ENCODE measurements around the gene CREB3.

CREB3 gene

DNA sequence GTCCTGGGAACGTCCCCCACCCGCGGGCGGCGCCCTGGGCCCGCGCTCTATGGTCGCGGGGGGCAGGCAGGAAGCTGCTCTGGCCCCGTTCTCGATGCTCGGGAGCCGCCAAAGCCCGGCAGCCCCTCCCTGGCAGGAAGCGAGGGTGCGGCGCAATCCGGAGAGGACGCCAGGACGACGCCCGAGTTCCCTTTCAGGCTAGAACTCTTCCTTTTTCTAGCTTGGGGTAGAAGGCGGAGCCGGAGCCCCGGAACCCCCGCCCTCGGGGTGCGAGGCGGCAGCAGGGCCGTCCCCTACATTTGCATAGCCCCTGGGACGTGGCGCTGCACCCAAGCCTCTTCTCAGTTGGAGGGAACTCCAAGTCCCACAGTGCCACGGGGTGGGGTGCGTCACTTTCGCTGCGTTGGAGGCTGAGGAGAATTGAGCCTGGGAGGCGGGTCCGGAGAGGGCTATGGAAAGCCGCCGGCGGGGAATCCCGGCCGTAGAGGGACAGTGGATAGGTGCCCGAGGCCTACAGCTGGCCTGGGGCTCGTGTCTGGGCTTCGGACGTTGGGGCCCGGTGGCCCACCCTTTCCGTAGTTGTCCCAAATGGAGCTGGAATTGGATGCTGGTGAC is at the start of gene CREB3, which contains the start of gene TLN1:
Gene CREB3 (plus strand): TSS at position 482 of the 615 bp plus-strand sequence. CDS start 107 bp downstream, at position 589.
Gene TLN1 (minus strand): TSS at position 11 of the 615 bp plus-strand sequence. CDS start 6,501 bp downstream, outside the sequence.
- peak; percentile 96 to 98 for DNase-seq

DNA sequence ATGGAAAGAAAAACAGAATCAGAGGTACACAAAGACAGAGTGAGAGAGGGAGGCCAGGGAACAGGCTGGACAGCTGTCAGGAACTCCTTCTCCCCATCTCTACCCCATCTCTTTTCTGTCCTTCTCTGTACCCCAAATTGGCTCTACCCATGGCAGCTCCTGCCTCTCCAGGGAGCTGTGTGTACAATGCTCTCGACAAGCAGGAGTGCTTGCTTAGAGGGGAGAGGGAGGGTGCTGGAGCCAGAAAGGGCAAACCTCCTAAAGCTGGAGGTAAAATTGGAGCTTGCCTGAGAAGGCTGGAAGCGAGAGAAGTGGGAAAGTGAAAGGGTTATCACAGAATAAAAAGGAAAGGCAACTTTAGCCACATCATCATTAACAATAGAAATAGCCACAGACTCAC is 49.1 kb upstream of the CREB3 start:
- DNase-seq, result no peak

DNA sequence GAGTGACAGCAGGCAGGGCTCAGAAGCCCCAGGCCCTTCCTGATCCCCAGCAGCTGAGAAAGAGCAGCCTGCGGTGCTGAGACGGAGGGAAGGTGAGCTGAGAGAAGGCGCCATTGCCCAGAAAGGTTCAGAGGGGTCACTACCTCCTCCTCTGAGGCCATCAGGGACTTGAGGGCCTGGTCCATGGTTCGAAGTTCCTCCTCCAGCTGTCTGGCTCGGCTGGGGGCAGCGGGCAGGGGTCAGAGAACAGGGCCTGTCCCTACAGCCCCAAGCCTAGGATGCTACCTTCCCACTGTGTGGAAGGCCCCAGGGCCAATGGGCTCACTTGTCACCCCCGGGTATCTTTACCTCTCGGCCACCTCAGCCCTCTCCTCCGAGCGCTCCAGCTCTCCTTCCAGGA is 47.5 kb upstream of the CREB3 start:
- DNase-seq, result no peak

- DNase-seq, result no peak
Observed at GRCh38 chr9:35685506-35685905, 47.0 kb upstream of the CREB3 start.

GRCh38 chr9:35686222-35687203 is 46.0 kb upstream of the CREB3 start:
- no peak for DNase-seq

- no peak for DNase-seq
Observed at GRCh38 chr9:35687306-35687705, 45.2 kb upstream of the CREB3 start.

- no peak for DNase-seq
Observed at GRCh38 chr9:35687972-35688557, 44.4 kb upstream of the CREB3 start.

DNA sequence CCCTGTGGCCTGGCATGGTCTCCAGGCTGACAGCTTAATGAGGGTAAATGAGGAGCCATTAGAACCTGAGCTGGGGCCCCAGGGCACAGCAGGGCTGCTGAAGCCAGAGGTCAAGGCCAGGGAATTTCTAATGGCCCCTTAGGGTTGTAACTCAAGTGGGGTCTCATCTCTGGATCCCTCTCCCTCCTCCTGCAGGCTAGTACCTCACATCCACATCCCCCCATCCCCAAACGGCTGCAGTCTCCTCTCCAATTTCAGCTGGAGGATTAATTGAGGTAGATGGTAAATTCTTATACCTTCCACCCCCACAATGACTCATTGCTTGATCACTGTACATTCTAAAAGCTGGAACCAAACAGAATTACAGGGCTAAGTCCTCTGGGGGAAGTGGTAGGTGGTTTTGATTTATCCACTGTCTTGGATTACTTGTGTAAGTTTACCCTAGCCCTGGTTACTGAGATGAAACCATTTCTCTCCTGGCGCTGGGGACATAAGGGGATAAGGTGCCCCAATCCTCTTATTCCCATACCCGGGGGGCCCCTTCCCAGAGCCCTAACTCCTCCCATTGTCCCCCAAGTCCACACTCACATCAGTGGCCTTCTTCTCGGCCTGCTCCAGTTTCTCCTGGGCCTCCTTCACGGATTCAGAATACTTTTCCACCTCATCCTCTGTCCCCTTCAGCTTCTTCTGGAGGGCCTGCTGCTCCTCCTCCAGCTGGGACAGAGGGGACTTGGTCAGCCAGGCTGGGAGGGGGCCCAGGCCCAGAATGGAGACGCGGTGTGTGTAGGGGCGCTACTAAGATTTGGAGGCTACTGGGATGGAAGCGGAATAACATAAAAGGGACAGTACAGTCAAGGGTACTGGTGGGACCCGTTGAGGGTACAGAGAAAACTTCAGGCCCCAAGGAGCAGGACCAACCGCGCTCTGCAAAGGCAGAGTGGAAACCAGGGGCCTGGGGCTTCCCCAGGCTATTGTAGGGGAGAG is 43.6 kb upstream of the CREB3 start:
- DNase-seq, result no peak

- DNase-seq, result no peak
Observed at GRCh38 chr9:35689542-35690293, 42.7 kb upstream of the CREB3 start, which contains the start of gene TPM2. TPM2 (minus strand) TSS chr9:35689925; CDS start chr9:35689817, 108 bp downstream.

GRCh38 chr9:35690294-35690613 is 42.2 kb upstream of the CREB3 start:
- no peak for DNase-seq

DNA sequence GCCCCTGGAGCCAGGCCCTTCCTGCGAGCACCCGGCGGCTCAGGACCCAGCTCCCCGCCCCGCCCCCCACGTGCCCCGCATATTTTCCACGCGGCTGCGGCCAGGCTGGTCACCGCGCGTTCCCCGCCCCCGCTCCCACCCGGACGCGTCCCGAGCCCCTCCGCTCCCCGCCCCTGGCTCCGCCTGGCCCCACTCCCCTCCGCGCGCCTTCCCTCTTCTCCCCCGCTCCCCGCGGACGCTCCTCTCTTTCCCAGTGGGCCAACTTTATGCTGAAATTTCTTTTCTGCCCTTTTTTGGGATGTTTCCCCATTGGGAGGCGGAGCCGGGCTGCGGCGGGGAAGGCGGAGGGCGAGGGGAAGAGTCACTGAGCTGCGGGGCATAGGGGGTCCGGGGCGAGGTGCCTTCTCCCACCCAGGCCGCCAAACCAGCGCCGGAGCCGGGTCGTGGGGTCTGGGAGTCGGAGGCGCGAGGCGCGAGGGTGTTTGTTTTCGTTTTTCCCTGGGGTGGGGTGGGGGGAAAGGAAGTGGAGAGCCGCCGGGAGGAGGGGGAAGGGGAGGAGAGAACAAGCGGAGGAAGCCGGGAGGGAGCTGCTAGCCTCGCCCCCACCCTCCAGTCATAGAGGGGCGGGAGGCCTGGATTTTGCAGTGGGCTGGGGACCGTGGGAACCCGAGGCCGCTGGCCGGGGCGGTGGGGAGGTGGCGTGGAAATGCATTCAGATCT is 41.7 kb upstream of the CREB3 start:
- peak; percentile 25 to 31 for DNase-seq

GRCh38 chr9:35691334-35691650 is 41.2 kb upstream of the CREB3 start:
- no peak for DNase-seq

GRCh38 chr9:35691757-35692301 is 40.6 kb upstream of the CREB3 start:
- no peak for DNase-seq

GRCh38 chr9:35695943-35696401 is 36.5 kb upstream of the CREB3 start:
- DNase-seq, result no peak

GRCh38 chr9:35696520-35697215 is 35.8 kb upstream of the CREB3 start:
- peak; percentile 23 for DNase-seq

DNA sequence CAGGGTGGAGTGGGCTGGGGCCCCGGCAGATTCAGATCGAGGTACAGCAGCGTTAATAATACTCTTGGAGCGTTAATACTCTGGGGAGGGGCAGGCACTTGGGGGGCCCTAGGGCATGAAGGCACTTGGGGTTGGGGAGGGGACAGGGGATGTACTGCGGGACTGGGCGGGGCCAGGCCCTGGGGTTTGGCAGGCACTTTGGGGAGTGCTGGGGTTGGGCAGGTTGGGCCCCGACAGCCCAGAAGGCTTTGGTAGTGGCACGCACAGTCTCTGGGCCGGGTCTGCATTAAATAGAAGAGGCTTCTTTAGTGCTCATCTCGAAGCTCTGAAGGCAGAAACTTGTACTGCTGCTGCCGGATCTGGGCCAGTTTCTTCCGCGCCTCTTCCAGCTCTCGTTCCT is 35.0 kb upstream of the CREB3 start:
- DNase-seq, result no peak

- DNase-seq, result no peak
Observed at GRCh38 chr9:35698231-35698630, 34.2 kb upstream of the CREB3 start.

DNA sequence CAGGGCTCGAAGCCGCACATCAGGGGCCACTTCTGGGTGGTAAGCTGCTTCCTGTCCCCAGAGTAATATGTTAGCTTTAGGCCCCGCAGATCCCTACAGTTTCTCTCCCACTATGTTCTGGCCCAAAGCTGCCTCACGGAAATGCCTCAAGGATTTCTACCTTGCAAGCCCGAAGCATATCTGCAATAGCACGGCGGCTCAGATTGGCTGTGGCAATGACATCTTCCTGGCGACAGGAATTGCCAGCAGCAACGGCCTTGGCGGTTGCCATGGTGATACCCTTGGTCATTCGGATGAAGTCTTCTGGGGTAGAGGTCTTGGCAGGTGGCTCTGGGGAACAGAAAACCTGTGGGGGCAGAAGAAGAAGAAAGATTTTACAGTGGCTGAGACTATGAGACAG is 32.4 kb upstream of the CREB3 start:
- DNase-seq, result no peak

DNA sequence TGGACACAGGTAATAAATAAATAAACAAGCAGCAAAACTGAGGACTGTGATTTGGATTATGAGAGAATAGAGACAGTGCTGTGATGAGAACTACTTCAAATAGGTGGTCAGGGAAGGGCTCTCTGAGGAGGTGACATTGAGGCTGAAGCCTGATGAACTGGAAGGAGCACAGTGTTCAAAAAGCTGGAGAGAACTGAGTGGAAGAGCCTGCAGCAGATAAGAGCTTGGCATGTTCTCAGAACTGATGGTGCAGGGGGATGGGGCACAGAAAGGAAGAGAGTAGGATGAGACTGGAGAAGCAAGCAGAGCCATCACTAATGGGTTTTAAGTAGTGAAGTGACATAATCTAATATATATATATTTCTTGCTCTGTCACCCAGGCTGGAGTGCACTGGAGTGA is 31.5 kb upstream of the CREB3 start:
- no peak for DNase-seq

DNA sequence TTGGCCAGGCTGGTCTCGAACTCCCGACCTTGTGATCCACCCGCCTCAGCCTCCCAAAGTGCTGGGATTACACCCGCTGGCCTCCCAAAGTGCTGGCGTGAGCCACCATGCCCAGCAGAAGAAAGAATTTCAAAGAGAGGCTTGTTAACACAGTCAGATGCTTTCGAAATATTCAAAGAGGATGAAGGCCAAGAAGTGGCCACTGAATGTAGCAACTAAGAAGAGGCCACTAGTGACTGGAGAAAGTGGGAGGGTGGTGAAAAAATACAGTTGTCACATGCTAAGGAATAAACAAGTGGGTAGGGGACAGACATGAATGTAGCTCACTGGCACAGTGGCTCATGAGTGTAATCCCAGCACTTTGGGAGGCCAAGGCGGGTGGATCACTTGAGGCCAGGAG is 29.8 kb upstream of the CREB3 start:
- DNase-seq, result no peak

Measured in AML-193 (cell line).